TTC549 (cell line): ENCODE measurements around the gene CR1L.
"Not testable (repeated sequence)": the region's sequence is repeated elsewhere in the genome, so short reads cannot be mapped to it uniquely, and the experiment has no call there.

ENCODE experiments used
- FAIRE-seq: peaks from 2 replicates; lab custom pipeline; 2012; peaks lifted over from hg19 to GRCh38; lab: Jason Lieb, UNC

The CR1L gene

DNA sequence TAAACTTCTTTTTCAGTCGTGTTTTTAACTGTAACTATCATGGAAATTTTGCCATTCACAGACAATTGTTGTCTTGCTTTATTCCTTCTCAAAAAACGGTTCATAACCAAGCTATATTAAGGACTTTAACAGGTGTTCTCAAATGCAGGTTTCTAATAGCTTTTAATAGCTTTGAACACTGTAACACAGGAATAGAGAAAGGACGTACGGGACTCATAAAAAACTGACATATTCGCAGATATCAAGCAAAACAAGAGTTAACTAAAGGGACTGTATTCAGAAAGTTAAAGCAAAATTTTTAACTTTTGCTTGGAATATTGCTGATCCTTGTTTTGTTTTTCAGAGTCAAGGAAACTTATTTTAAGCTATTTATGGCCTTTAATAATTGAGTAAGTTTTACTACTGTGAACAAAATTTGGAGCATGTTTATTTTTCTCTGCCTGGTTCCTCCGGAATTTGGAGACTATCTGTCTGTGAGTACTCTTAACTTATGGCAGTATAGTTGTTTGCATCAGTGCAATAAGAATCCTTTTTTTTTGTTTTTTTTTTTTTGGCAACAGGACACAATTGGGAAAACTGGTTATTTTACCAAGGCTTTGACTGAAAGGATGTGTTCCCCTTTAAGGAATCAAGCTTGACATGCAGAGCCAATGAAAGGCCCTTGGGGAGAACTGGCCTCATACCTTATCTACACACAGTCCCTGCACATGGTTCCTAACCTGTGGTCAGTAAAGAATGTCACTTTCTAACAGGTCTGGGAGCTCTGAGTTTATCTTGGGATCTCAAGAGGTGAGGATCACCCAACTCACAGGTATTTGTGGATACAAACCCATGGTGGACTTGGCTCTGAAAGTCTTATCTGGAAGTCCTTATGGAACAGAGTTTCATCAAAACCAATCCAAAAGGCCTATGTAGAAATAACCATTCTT lies 101.2 kb downstream of the CR1L start:
- FAIRE-seq, result no peak

DNA sequence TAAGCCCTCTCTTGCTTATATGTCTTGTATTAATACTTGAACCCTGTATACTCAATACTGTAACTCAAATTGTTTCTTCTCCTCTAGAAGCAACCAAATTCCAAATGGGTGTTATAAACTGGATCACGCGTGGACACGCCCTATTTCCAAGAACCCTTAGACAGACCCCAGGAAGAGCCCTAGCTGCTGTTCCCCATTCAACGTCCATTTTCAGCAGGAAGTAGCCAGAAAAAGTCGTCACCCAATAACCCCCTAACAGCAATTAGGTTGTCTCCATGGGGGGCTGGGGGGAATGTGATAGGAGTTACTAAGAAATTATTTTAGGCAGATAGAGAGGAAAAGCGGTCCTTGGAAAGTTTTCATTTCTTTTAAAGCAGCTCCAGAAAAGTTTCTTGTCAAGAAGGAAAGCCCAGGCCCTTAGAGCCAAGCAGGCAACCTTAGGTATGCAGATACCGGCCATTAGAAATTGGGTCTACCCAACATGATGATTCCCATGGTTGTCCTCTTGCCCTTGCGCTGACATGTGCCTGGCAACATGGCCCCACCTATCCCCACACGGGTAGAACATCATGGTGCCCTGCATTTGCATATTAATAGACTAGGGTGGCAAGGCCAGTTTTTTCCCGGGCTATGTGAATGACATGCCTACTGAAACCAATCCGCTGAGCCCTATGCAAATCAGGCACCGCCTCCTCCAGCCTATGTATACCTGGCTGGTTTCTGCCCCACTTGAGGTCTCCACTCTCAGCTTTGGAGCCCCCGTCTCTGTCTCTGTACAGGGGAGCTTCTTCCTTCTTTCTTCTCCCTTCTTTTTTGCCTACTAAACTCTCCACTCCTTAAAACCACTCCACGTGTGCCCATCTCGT lies 102.9 kb downstream of the CR1L start:
- no peak for FAIRE-seq

DNA sequence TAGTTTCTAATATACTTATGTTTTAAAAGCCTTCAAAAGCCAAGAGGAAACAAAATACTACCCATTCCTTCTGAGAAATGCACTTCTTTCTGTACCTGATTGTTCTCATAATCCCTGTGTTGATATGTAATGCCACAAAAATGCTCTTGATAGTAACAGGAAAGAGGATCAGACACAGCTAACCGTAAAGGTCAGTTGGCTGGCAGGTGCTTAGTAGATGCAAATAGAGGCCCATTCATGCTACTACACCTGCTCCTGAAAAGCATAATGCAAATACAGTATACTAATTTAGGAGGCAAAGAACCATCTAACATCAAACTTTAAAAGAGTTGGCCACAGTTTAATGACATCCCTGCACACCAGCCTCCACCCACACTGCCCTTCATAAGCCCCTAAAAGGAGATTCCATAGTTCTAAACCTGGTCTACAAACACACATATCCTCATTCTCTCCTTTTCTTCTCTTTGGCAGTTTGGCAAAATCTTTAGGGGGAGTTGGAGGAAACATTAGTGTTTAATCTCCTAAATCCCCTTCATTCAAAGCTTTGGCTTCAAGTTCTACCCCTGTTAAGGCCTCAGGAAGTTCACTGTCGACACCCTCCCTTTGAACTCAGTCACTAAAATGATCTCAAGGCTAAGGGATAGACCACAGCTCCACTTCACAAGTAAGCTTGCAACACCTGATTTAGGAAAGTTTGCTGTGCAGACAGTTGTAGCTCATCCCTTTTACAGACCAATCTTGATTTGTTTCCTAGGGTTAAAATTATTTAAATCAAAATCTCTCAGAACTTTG lies 104.0 kb downstream of the CR1L start:
- FAIRE-seq, result no peak

DNA sequence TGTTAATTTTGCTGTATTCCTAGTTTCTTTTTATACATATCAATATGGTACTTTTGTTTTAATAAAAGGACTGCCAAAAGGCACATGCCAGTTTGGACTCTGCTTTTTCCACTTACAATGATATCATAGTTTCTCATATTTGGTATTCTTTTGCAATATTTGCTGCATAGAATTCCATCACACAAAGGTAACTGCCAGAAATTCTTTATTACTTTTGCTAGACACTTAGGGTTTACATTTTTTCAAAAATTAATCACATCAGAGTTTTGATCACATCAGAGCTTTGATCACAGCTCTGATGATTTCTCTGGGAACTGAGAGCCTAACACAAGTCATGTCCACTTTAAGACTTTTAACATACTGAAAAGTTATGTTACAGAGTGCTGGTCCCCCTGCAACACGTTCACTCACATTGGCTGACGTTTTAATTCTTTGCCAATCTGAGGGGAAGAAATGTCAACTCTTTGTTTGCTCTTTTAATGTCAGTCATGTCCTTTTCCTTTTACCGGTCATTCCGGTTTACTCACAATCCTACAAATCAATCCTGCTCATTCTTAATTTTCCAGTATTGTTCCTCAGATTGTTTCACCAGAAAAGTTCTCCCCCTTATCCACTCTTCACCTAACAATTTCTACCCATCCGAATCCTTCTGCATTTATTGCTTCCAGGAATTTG lies 105.8 kb downstream of the CR1L start:
- no peak for FAIRE-seq

DNA sequence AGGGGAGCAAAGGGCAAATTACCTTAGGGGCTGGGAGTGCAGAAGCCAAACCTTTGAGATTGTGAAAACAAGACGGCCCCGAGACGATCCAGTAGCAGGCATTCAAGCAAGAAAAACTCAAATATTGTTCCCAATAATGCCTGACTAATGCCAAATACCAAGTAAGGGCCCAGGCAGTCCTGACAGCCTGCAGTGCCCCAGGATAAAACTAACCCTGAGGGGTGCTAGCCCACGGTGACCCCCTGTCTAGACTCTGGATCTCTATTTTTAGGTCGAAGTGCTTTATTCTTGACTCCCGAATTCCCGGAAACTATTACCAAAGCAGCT lies 106.5 kb downstream of the CR1L start:
- FAIRE-seq, result not testable (repeated sequence)

DNA sequence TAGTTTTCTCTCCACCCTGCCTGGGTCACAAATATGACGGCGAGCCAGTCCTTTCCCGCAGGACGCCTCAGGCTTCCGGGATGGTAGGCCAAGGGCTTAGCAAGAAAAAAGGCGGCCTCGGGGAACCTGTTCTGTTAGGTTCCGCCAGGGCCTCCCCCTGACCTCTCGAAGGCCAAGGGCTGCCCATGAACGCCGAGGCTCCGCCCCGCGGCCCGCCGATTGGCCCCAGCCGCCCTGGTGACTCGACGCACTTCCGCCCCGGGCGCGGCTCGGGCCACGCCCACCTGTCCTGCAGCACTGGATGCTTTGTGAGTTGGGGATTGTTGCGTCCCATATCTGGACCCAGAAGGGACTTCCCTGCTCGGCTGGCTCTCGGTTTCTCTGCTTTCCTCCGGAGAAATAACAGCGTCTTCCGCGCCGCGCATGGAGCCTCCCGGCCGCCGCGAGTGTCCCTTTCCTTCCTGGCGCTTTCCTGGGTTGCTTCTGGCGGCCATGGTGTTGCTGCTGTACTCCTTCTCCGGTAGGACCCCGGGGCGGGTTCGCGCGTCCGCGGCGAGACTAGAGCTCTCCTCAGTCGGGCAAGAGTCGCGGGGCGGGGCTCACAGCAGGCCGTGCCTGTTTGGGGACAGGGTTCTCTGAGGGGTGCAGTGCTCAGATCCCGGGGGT lies 107.0 kb downstream of the CR1L start, which contains the start of gene CD46:
Gene CD46, plus strand, starts transcription at position 265 of the 666 bp plus-strand sequence. Its CDS starts 159 bp downstream, at position 424.
- FAIRE-seq, result peak; percentile 75

DNA sequence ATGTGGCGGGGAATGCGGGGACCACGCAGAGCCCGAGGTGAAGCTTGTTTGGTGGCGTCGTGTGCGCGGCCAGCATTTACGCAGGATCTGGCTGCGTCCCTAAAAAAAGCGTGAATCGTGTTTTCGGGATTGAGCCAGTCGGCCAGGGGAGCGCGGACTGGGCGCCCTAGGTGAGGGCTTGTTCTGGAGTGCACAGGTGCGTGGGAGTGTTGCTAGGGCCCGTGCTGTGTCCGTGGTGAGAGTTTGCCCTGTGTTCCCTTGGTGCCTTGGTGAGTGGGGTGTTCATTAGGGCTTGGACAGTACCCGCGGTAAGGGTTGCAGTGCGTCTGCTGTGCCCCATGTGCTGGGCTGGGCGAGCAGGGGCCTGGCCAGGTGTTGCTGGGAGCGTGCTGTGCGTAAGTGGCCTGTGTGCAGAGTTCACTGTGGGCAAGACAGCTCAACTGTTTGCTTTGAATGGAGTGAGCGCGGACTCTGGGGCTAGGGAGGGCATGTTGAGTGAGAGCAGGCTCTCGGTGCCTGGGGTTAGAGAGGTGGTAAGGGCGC lies 107.6 kb downstream of the CR1L start:
- no peak for FAIRE-seq

DNA sequence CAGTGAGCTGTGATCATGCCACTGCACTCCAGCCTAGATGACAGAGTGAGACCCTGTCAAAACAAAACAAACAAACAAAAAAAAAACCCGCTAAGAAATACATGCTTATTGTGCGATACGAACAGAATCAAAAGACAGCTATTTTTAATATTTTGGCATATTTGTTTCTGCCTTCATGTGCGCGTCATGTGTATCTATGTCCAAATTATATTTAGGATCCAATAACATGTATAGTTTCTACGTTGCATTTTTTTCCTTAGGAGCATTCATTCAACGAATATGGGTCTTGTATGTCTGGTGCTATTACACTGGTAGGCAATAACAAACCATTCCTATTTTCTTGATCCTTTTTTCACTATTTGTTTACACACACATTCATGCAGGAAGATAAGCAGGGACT lies 108.7 kb downstream of the CR1L start:
- no peak for FAIRE-seq

DNA sequence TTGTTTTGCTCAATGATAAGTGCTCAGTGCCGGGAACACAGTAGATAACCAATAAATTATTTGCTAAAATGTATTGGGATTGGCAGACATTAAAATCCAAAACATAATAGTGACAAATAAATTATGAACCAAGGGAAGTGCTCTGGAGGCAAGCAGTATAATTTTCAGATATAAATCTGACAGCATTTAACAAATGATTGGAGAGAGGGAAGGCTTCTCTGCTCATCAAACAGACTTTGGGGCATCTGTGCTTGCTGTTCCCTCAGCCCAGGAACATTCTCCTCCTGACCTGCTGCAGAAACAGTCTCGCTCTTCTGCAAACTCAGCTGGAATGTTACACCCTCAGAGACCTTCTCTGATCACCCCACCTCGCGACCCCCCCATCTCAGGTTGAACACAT lies 109.1 kb downstream of the CR1L start:
- FAIRE-seq, result no peak

DNA sequence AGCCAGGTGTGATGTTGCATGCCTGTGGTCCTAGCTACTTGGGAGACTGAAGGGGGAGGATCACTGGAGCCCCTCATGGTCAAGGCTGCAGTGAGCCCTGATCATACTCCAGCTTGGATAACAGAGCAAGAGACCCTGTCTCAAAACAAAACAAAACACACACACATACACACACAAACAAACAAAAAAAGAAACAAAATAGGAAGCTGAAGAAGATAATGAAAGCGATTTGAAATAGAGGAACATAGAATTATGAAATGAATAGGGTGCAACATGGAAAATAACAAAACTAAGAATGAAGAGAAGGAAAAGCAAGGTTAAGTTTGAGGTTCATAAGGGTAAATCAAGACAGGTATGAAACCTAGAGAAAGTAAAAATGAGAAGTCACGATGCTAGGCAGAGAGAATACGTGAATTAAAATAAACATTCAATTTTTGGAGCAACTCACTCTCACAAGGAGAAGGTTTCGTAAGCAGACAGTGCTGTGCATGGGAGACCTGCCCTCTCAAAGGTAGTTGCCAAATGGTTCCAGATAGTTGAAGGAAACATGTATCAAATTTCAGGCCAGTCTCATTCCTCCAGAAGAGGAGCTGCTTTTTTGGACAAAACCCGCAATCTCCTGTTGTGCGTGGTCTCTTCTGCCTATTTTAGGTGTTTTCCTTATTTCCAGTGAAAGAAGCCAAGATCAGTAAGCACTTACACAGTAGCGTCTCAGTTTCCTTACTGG lies 110.2 kb downstream of the CR1L start:
- FAIRE-seq, result no peak

DNA sequence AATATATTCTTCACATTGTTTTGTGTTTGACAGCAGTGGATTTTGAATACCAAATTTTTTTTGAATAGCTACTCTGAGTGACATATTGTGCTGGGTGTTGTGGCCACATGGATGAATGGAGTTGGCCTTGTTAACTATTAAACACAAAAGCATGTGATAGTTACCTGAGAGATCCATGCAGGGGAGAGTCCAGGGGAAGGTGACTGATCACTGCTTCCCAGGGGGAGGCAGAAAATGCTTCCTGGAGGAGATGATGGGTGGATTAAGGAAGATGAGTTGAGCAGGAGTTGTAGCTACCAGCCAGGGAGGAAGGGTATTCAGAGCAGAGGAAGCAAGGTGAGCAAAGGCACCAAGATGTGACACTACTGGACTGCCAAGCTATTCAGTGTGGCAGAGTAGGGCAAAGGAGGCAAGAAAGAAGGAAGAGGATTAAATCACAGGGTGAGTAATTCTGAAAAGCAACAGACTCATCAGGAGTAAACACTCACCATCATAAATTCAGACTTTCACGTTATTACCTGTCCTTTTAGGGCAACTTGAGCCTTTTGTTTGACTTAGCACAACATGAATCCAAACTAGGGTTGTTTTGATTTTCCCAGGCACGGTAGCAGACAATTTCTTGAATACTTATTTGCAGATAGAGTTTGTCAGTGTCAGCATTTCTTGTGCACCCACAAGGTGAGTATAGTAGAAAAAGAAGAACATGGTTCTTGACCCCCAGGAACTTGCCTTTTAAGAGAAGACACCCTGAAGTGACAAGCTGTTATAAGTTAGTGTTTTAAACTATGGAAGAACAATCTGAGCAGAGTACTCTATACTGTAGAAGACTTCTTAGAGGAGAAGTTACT lies 111.1 kb downstream of the CR1L start:
- no peak for FAIRE-seq

DNA sequence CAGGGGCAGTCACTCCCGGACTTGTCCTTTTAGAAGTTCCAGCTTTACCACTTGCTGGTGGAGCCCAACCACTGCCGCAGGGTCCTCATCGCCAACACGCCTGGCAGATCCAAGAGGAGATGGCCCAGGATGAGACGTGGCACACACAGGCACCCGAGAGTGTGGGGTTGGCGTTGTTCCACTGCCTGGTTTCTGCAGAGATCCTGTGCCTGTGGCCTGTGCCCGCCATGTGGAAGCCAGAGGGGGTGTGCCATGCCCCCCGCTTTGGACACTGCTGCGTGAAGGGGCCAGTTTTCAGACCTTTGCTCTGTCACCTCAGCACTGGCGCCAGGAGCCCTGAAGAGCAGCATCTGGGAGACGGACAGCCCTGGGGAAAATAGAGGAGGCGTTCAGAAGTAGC lies 117.7 kb downstream of the CR1L start:
- no peak for FAIRE-seq

DNA sequence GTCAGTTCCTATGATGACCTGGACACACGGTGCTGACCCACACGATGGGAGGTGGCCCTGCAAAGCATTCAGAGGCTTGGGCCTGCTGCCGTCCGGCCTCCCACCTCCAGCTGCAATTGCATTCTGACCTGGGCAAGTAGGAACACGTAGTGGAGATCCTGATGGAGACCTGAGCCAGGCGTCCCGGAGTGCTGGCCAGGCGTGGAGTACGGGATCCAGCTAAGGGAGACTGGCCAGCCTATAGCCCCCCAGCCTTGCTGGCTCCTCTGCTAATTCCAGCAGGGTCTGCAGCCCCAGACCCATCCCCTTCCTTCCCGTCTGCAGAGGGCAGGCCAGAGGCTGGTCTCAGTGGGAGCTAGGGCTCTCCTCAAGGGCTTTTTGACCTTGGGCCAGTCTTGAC lies 118.2 kb downstream of the CR1L start:
- no peak for FAIRE-seq

DNA sequence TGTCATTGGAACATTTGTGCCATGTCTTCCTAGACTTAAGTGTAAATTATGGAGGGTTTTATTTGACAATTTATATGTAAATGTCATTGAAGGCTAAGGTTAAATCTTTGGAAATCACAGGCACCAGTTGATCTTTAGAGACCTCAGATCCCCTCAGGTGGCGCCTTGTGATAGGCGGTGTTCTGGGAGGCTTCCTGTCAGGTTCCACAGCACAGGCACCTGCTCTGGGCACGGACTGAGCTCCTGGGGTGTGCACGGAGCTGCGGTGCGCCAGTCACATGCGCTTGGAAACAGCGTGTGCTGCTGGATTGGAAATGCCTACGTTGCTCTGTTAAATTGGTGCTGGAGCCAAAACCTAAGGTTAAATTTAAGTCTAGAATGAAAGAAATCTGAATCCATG lies 119.0 kb downstream of the CR1L start:
- FAIRE-seq, result no peak

DNA sequence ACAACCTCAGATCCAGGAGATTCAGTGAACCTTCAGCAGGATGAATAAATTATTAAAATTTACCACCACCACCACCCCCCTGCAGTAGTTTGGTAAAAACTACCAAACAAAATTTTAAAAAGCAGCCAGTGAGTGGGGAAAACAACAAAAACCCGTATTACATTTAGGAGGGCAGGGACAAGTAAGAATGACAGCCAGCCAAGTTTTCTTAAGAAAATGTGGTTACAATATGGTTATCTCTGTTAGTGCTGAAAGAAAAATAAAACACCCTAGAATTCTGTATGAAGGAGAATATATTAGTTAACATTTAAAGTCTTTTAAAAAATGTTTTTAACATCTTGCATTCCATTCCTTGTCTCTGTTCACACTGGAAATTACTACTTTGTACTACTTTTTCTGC lies 121.6 kb downstream of the CR1L start:
- FAIRE-seq, result peak; percentile 37

DNA sequence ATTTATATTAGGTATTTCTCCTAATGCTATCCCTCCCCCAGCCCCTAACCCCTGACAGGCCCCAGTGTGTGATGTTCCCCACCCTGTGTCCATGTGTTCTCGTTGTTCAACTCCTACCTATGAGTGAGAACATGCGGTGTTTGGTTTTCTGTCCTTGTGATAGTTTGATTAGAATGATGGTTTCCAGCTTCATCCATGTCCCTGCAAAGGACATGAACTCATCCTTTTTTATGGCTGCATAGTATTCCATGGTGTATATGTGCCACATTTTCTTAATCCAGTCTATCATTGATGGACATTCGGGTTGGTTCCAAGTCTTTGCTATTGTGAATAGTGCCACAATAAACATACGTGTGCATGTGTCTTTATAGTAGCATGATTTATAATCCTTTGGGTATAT lies 125.6 kb downstream of the CR1L start:
- not testable (repeated sequence) for FAIRE-seq
